ENCODE measurements around the gene DACH1.

DNA sequence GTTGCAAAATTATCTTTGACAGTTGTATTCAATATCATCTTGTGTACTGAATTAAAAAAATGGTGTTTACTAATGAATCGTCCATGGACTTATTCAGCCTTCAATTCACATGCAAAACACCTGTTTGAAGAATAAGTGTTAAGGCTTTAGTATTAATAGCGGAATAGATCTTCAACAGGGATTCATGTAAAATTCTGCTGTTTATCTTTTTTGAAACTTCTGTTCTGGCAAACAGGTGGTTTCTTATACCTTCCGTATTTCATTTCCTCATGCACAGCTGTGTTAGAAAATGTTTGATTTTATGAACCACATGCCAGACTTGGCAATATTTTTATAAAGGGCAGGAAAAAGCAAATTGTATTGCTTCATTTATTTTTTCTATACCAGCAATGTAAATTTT is 255.7 kb downstream of the DACH1 start:
- TF ChIP-seq, protein P1, sequence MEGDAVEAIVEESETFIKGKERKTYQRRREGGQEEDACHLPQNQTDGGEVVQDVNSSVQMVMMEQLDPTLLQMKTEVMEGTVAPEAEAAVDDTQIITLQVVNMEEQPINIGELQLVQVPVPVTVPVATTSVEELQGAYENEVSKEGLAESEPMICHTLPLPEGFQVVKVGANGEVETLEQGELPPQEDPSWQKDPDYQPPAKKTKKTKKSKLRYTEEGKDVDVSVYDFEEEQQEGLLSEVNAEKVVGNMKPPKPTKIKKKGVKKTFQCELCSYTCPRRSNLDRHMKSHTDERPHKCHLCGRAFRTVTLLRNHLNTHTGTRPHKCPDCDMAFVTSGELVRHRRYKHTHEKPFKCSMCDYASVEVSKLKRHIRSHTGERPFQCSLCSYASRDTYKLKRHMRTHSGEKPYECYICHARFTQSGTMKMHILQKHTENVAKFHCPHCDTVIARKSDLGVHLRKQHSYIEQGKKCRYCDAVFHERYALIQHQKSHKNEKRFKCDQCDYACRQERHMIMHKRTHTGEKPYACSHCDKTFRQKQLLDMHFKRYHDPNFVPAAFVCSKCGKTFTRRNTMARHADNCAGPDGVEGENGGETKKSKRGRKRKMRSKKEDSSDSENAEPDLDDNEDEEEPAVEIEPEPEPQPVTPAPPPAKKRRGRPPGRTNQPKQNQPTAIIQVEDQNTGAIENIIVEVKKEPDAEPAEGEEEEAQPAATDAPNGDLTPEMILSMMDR (IDR thresholded peaks at IDR 0.05 in 4 of 5, conservative IDR thresholded peaks at IDR 0.05 in 1 of 5): no peak
- no peak for TF ChIP-seq POLR2A (IDR thresholded peaks at IDR 0.05)
